ENCODE measurements around the gene CHST11.

CHST11 gene

DNA sequence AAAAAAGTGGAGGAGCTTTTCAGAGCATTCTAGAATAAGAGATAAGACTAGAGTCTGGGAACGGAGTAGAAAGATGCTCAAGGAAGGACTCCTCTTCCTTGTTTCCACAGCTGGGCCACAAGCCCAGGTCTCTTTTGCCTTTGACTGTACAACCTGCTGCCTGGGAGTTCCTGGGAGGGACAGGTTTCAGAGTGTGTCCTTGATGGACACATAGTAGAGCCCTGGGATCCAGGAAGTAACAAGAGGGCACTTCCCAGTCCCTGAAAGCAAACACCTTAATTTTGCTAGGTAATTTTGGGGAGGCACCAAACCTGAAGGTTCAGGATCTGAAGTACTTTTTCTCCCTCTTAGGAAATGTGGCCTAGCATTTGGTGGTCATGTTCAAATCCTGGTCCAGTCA is 44.4 kb downstream of the CHST11 start:
- no peak overlapping the region for H3K4me3 ChIP-seq (ENCODE audit: low read depth in 1 of 2, low read length in 2 of 2)
- ATAC-seq (ENCODE audit: insufficient read depth, low read depth) (no peak), DNase-seq (no peak)
- H3K9ac ChIP-seq (ENCODE audit: low read depth, low read length) = no peak overlapping the region
- H3K9me3 ChIP-seq (ENCODE audit: insufficient read depth, low read length, severe bottlenecking) = no peaks in the 10 kb centered on the region
- H3K4me1 ChIP-seq (ENCODE audit: insufficient read depth, low read length) = peaks cover 53% of the 10 kb centered on the region
- no peak overlapping the region for H2AFZ ChIP-seq (ENCODE audit: low read depth, low read length)
- H3K36me3 ChIP-seq (ENCODE audit: insufficient read depth, low read length) = peaks cover 71% of the 10 kb centered on the region
- H3K27ac ChIP-seq (ENCODE audit: low read length) = peak overlapping the region; percentile 29
- H3K4me2 ChIP-seq (ENCODE audit: insufficient read depth, low read length) = no peak overlapping the region
- TF ChIP-seq, protein P1, sequence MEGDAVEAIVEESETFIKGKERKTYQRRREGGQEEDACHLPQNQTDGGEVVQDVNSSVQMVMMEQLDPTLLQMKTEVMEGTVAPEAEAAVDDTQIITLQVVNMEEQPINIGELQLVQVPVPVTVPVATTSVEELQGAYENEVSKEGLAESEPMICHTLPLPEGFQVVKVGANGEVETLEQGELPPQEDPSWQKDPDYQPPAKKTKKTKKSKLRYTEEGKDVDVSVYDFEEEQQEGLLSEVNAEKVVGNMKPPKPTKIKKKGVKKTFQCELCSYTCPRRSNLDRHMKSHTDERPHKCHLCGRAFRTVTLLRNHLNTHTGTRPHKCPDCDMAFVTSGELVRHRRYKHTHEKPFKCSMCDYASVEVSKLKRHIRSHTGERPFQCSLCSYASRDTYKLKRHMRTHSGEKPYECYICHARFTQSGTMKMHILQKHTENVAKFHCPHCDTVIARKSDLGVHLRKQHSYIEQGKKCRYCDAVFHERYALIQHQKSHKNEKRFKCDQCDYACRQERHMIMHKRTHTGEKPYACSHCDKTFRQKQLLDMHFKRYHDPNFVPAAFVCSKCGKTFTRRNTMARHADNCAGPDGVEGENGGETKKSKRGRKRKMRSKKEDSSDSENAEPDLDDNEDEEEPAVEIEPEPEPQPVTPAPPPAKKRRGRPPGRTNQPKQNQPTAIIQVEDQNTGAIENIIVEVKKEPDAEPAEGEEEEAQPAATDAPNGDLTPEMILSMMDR (IDR thresholded peaks at IDR 0.05; ENCODE audit: borderline replicate concordance, extremely low read depth, low read length, poor library complexity, severe bottlenecking) = no peak
- no peak for TF ChIP-seq EZH2 (IDR thresholded peaks at IDR 0.05; ENCODE audit: borderline replicate concordance, low read depth, low read length, severe bottlenecking)
- H3K27me3 ChIP-seq (ENCODE audit: insufficient read depth, low read length, poor library complexity) = no peaks in the 10 kb centered on the region
- H4K20me1 ChIP-seq (ENCODE audit: insufficient read depth, low read length) = peaks cover 78% of the 10 kb centered on the region
- H3K79me2 ChIP-seq (ENCODE audit: insufficient read depth, low read length) = peaks cover 97% of the 10 kb centered on the region

GRCh38 chr12:104501660-104502059 is 44.9 kb downstream of the CHST11 start:
- Histone ChIP-seq H3K4me3 (ENCODE audit: low read depth in 1 of 2, low read length in 2 of 2) (no peak overlapping the region), H4K20me1 (ENCODE audit: insufficient read depth, low read length) (peaks cover 83% of the 10 kb centered on the region), H3K36me3 (ENCODE audit: insufficient read depth, low read length) (peaks cover 77% of the 10 kb centered on the region), H3K9ac (ENCODE audit: low read depth, low read length) (no peak overlapping the region), H3K79me2 (ENCODE audit: insufficient read depth, low read length) (peaks cover 97% of the 10 kb centered on the region), H3K9me3 (ENCODE audit: insufficient read depth, low read length, severe bottlenecking) (no peaks in the 10 kb centered on the region), H2AFZ (ENCODE audit: low read depth, low read length) (no peak overlapping the region), H3K27me3 (ENCODE audit: insufficient read depth, low read length, poor library complexity) (no peaks in the 10 kb centered on the region), H3K4me2 (ENCODE audit: insufficient read depth, low read length) (no peak overlapping the region), H3K4me1 (ENCODE audit: insufficient read depth, low read length) (peaks cover 47% of the 10 kb centered on the region), H3K27ac (ENCODE audit: low read length) (peak overlapping the region; percentile 29; the same call in 1 of the 2 replicates)
- ATAC-seq (ENCODE audit: insufficient read depth, low read depth) (no peak), DNase-seq (no peak)
- TF ChIP-seq EZH2 (IDR thresholded peaks at IDR 0.05; ENCODE audit: borderline replicate concordance, low read depth, low read length, severe bottlenecking) = no peak
- TF ChIP-seq, protein P1 (IDR thresholded peaks at IDR 0.05; ENCODE audit: borderline replicate concordance, extremely low read depth, low read length, poor library complexity, severe bottlenecking) = no peak

DNA sequence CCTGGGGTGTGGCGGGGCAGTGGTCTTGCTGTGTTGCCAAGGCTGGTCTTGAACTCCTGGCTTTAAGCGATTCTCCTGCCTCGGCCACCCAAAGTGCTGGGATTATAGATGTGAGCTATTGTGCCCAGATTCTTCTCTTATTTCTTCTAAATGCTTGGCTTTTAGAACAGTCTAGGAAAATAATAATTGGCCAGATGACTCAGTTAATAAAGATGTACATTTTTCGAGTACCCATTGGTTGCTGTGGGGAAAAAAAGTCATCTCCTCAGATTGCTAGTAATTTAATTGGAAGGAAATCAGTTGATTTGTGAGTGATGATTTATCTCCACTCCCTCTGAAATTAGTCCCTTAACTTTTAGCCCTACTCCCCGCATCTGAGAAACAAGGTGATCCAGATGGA is 45.5 kb downstream of the CHST11 start:
- peaks cover 87% of the 10 kb centered on the region for H4K20me1 ChIP-seq (ENCODE audit: insufficient read depth, low read length)
- no peak overlapping the region for H3K27ac ChIP-seq (ENCODE audit: low read length)
- H3K4me2 ChIP-seq (ENCODE audit: insufficient read depth, low read length) = no peak overlapping the region
- peaks cover 82% of the 10 kb centered on the region for H3K36me3 ChIP-seq (ENCODE audit: insufficient read depth, low read length)
- peaks cover 97% of the 10 kb centered on the region for H3K79me2 ChIP-seq (ENCODE audit: insufficient read depth, low read length)
- no peaks in the 10 kb centered on the region for H3K27me3 ChIP-seq (ENCODE audit: insufficient read depth, low read length, poor library complexity)
- no peak overlapping the region for H3K4me3 ChIP-seq (ENCODE audit: low read depth in 1 of 2, low read length in 2 of 2)
- ATAC-seq (ENCODE audit: insufficient read depth, low read depth) (no peak), DNase-seq (no peak)
- H3K4me1 ChIP-seq (ENCODE audit: insufficient read depth, low read length) = peaks cover 46% of the 10 kb centered on the region
- H3K9me3 ChIP-seq (ENCODE audit: insufficient read depth, low read length, severe bottlenecking) = no peaks in the 10 kb centered on the region
- H2AFZ ChIP-seq (ENCODE audit: low read depth, low read length) = no peak overlapping the region
- TF ChIP-seq, protein P1 (IDR thresholded peaks at IDR 0.05; ENCODE audit: borderline replicate concordance, extremely low read depth, low read length, poor library complexity, severe bottlenecking) = no peak
- TF ChIP-seq EZH2 (IDR thresholded peaks at IDR 0.05; ENCODE audit: borderline replicate concordance, low read depth, low read length, severe bottlenecking) = no peak
- H3K9ac ChIP-seq (ENCODE audit: low read depth, low read length) = no peak overlapping the region

GRCh38 chr12:104502638-104503037 is 45.9 kb downstream of the CHST11 start:
- Histone ChIP-seq H3K4me2 (ENCODE audit: insufficient read depth, low read length) (no peak overlapping the region), H3K4me1 (ENCODE audit: insufficient read depth, low read length) (peaks cover 46% of the 10 kb centered on the region), H3K27me3 (ENCODE audit: insufficient read depth, low read length, poor library complexity) (no peaks in the 10 kb centered on the region), H4K20me1 (ENCODE audit: insufficient read depth, low read length) (peaks cover 90% of the 10 kb centered on the region), H3K79me2 (ENCODE audit: insufficient read depth, low read length) (peaks cover 97% of the 10 kb centered on the region), H3K27ac (ENCODE audit: low read length) (no peak overlapping the region), H2AFZ (ENCODE audit: low read depth, low read length) (no peak overlapping the region), H3K36me3 (ENCODE audit: insufficient read depth, low read length) (peaks cover 86% of the 10 kb centered on the region), H3K9me3 (ENCODE audit: insufficient read depth, low read length, severe bottlenecking) (no peaks in the 10 kb centered on the region), H3K9ac (ENCODE audit: low read depth, low read length) (no peak overlapping the region), H3K4me3 (ENCODE audit: low read depth in 1 of 2, low read length in 2 of 2) (no peak overlapping the region)
- ATAC-seq (ENCODE audit: insufficient read depth, low read depth) (no peak), DNase-seq (no peak)
- TF ChIP-seq, protein P1 (IDR thresholded peaks at IDR 0.05; ENCODE audit: borderline replicate concordance, extremely low read depth, low read length, poor library complexity, severe bottlenecking) = no peak
- TF ChIP-seq EZH2 (IDR thresholded peaks at IDR 0.05; ENCODE audit: borderline replicate concordance, low read depth, low read length, severe bottlenecking) = no peak

Data from DND-41 (cell line).